ENCODE results near the gene SETD1A.

Gene SETD1A

GRCh38 chr16:31002250-31002700, 44.7 kb downstream of the SETD1A start:
- DNase-seq (ENCODE audit: extremely low read depth, low read depth) = no peak
- TF ChIP-seq, protein P1, sequence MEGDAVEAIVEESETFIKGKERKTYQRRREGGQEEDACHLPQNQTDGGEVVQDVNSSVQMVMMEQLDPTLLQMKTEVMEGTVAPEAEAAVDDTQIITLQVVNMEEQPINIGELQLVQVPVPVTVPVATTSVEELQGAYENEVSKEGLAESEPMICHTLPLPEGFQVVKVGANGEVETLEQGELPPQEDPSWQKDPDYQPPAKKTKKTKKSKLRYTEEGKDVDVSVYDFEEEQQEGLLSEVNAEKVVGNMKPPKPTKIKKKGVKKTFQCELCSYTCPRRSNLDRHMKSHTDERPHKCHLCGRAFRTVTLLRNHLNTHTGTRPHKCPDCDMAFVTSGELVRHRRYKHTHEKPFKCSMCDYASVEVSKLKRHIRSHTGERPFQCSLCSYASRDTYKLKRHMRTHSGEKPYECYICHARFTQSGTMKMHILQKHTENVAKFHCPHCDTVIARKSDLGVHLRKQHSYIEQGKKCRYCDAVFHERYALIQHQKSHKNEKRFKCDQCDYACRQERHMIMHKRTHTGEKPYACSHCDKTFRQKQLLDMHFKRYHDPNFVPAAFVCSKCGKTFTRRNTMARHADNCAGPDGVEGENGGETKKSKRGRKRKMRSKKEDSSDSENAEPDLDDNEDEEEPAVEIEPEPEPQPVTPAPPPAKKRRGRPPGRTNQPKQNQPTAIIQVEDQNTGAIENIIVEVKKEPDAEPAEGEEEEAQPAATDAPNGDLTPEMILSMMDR (IDR thresholded peaks at IDR 0.05; ENCODE audit: low read depth, low read length) = no peak

DNA sequence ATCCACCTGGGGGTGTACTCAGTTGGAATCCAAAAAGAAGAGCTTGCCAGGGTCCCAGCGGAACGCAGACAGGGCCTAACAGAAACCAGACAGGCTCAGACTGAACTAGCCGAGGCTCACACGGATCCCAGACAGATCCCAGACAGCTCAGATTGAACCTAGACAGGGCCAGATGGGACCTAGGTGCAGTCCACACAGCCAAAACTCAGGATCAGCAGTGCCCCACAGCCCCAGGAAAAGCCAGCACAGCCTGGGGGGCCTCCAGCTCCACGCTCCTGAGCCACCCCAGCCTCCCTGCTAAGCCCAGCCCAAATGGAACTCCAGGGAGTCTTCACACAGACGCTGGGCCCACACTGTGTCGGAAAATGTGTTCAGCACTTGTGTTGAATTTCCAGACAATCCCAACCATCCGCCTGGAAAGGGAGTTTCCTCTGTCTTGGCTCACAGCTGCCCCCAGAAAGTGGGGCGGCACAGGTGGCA, 45.3 kb downstream of the SETD1A start:
- TF ChIP-seq, protein P1 (IDR thresholded peaks at IDR 0.05; ENCODE audit: low read depth, low read length) = no peak
- no peak for DNase-seq (ENCODE audit: extremely low read depth, low read depth)

DNA sequence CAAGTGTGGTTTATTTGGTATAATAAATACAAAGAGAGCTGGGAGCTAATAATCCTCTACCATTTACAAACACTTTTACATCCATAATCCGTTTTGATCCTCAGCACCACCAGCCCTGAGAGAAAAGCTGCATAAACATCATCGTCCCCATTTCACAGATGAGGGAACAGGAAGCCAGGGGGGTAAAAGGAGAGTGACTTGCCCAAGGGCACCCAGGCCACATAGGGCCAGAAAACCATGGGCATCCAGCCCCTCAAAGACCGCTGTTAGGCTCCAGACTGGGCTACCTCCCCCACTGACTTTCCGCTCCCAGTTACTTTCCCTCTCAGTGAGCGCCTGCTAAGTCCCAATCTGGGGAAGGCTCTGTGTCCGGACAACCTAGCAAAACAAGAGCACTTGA, 46.2 kb downstream of the SETD1A start:
- no peak for DNase-seq (ENCODE audit: extremely low read depth, low read depth)
- TF ChIP-seq, protein P1 (IDR thresholded peaks at IDR 0.05; ENCODE audit: low read depth, low read length) = no peak

DNA sequence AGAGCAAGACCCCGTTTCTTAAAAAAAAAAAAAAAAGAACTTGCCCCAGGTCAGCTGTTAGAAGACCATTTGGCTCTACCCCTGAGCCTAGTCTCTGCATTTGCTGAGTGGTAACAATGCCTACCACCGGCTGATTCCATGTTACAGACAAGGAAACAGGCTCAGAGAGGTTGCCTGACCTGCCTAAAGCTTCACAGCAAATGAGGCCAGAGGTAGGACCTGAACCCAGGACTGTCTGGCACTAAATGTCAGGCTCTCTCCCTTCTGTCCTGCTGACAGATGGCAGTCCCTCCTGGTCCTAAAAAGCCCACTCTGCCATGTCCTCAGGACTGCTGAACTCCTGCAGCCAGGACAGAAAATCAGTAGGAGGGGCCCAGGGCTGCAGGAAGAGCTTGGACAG, 47.1 kb downstream of the SETD1A start:
- DNase-seq (ENCODE audit: extremely low read depth, low read depth) = no peak
- TF ChIP-seq, protein P1 (IDR thresholded peaks at IDR 0.05; ENCODE audit: low read depth, low read length) = no peak

GRCh38 chr16:31005350-31006085, 48.0 kb downstream of the SETD1A start:
- DNase-seq (ENCODE audit: extremely low read depth, low read depth) = no peak
- TF ChIP-seq, protein P1 (IDR thresholded peaks at IDR 0.05; ENCODE audit: low read depth, low read length) = no peak

DNA sequence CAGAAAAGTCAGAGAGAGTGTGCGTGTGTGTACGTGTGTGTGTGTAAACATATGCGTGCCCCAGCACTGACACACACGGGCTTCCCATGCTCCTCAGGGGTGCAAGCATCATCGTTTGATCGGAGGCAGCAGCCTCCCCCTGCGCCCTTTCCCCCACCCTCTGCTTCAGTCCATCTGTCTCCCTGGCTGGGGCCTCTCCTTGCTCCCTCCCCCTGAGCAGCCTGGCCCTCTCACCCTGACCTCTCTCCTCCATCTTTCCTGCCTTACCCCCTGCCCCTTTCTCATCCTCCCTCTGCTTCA, 48.5 kb downstream of the SETD1A start:
- TF ChIP-seq, protein P1 (IDR thresholded peaks at IDR 0.05; ENCODE audit: low read depth, low read length) = no peak
- DNase-seq (ENCODE audit: extremely low read depth, low read depth) = no peak

- no peak for DNase-seq (ENCODE audit: extremely low read depth, low read depth)
- TF ChIP-seq, protein P1 (IDR thresholded peaks at IDR 0.05; ENCODE audit: low read depth, low read length) = no peak
Observed at GRCh38 chr16:31006589-31006988, 49.0 kb downstream of the SETD1A start.
